ENCODE measurements around the gene MRRF. TPM values are rescaled to one million over a fixed set of nuclear protein-coding genes. Genes with fewer than 3 reads are reported as not detected.

The MRRF gene
- total RNA-seq, 2 donors from 2014 or later, result 21.1 to 35.4 TPM

DNA sequence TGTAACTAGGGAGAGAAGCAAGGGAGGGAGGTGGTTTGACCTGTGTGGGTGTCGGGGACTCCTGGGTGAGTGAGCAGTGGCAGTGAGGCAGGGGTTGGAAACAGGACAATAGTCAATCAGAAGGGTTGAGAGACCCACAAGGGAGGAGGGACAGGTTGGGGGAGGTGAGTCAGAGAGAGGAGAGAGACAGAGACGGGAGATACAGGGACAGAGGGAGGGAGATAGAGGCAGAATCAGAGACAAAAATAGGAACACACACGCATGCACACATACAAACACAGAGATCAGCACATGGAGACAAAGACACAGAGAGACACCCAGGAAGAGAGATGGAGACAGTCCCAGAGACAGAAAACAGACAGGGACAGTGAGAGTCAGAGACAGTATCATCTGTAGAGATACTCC is 66.8 kb downstream of the MRRF start:
- Histone ChIP-seq H3K4me1 (replicated peaks) (no peaks in the 10 kb centered on the region), H3K36me3 (no peaks in the 10 kb centered on the region), H3K9me3 (no peaks in the 10 kb centered on the region), H3K27ac (no peak overlapping the region), H3K4me3 (no peak overlapping the region), H3K27me3 (replicated peaks; ENCODE audit: insufficient read depth) (no peaks in the 10 kb centered on the region)
- intact Hi-C loops (cut with DNase I), result no loop called here
- TF ChIP-seq POLR2AphosphoS5 (IDR thresholded peaks at IDR 0.05), result no peak
- TF ChIP-seq CTCF (IDR thresholded peaks at IDR 0.05), result no peak
- TF ChIP-seq POLR2A (IDR thresholded peaks at IDR 0.05), result no peak
- no peak for DNase-seq (ENCODE audit: low spot score)
- 85% methylated on average over 3 of the region's 3 CpGs for WGBS

DNA sequence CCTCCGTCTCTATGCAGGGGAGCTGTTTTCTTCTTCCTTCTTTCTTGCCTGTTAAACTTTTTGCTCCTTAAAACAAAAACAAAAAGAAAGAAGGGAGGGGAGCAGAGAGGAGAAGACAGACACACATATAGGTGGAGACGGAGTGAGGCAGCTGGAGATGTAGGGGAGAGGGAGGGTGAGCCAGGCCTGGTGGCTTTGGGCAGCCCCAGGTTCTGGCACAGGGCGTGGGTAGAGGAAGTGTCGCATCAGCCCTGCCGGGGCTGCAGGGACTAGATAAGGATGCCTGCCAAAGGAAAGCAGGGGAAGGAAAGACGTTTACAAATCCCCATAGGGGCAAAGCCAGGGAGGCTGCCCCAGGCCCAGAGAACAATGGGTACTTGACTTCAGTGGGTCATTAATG is 67.4 kb downstream of the MRRF start:
- DNase-seq (ENCODE audit: low spot score), result no peak

GRCh38 chr9:122332644-122333043 is 68.0 kb downstream of the MRRF start:
- no peak for TF ChIP-seq POLR2AphosphoS5 (IDR thresholded peaks at IDR 0.05)
- TF ChIP-seq CTCF (IDR thresholded peaks at IDR 0.05), result no peak
- TF ChIP-seq POLR2A (IDR thresholded peaks at IDR 0.05), result no peak
- H3K4me3 ChIP-seq, result no peak overlapping the region
- DNase-seq (ENCODE audit: low spot score), result no peak
- H3K27ac ChIP-seq, result no peak overlapping the region
- H3K27me3 ChIP-seq (replicated peaks; ENCODE audit: insufficient read depth), result no peaks in the 10 kb centered on the region
- no peaks in the 10 kb centered on the region for H3K4me1 ChIP-seq (replicated peaks)
- no peaks in the 10 kb centered on the region for H3K9me3 ChIP-seq
- 56% methylated on average over 7 of the region's 7 CpGs for WGBS
- intact Hi-C loops (cut with DNase I), result no loop called here
- no peaks in the 10 kb centered on the region for H3K36me3 ChIP-seq

More for the DNA sequence above, 67.4 kb downstream of the MRRF start:
- H3K27me3 ChIP-seq (replicated peaks; ENCODE audit: insufficient read depth), result no peaks in the 10 kb centered on the region
- H3K9me3 ChIP-seq, result no peaks in the 10 kb centered on the region
- no peak overlapping the region for H3K4me3 ChIP-seq
- intact Hi-C loops (cut with DNase I), result no loop called here
- no peaks in the 10 kb centered on the region for H3K4me1 ChIP-seq (replicated peaks)
- H3K27ac ChIP-seq, result no peak overlapping the region
- WGBS, result 38% methylated on average over 6 of the region's 6 CpGs
- no peaks in the 10 kb centered on the region for H3K36me3 ChIP-seq
- no peak for TF ChIP-seq POLR2A (IDR thresholded peaks at IDR 0.05)

GRCh38 chr9:122333169-122333808 is 68.6 kb downstream of the MRRF start:
- no peak overlapping the region for H3K27ac ChIP-seq
- no peak for DNase-seq (ENCODE audit: low spot score)
- H3K9me3 ChIP-seq, result no peaks in the 10 kb centered on the region
- H3K4me3 ChIP-seq, result no peak overlapping the region
- 57% methylated on average over 10 of the region's 10 CpGs for WGBS
- H3K36me3 ChIP-seq, result no peaks in the 10 kb centered on the region
- TF ChIP-seq POLR2AphosphoS5 (IDR thresholded peaks at IDR 0.05) (no peak), POLR2A (IDR thresholded peaks at IDR 0.05) (no peak), CTCF (IDR thresholded peaks at IDR 0.05) (no peak)
- H3K27me3 ChIP-seq (replicated peaks; ENCODE audit: insufficient read depth), result no peaks in the 10 kb centered on the region
- H3K4me1 ChIP-seq (replicated peaks), result no peaks in the 10 kb centered on the region
- intact Hi-C loops (cut with DNase I), result no loop called here

- no peak for TF ChIP-seq POLR2A (IDR thresholded peaks at IDR 0.05)
- TF ChIP-seq POLR2AphosphoS5 (IDR thresholded peaks at IDR 0.05), result no peak
- no peak for TF ChIP-seq CTCF (IDR thresholded peaks at IDR 0.05)
- Histone ChIP-seq H3K4me3 (no peak overlapping the region), H3K9me3 (no peaks in the 10 kb centered on the region), H3K36me3 (no peaks in the 10 kb centered on the region), H3K27me3 (replicated peaks; ENCODE audit: insufficient read depth) (no peaks in the 10 kb centered on the region), H3K4me1 (replicated peaks) (no peaks in the 10 kb centered on the region), H3K27ac (no peak overlapping the region)
- 75% methylated on average over 4 of the region's 4 CpGs for WGBS
- intact Hi-C loops (cut with DNase I), result no loop called here
- no peak for DNase-seq (ENCODE audit: low spot score)
These were observed 70.2 kb downstream of the MRRF start for GRCh38 chr9:122334916-122335315.

All from prostate gland (tissue), 2 donors.